PFSK-1 (cell line): ENCODE measurements around the gene TTC28.

Experiments
- FOXP2 ChIP-seq: optimal IDR thresholded peaks from 2 replicates; pipeline ENCODE3; 2011; ENCODE audit warnings: borderline replicate concordance, control low read depth, inconsistent platforms; ENCODE audit not compliant: insufficient read depth; ENCODE audit errors: extremely low read length, extremely low read depth
- POLR2AphosphoS5 ChIP-seq: IDR thresholded peaks from 2 replicates; pipeline ENCODE4 v1.6.1; 2012; ENCODE audit warnings: low read depth, mild to moderate bottlenecking, control low read depth, low read length, moderate library complexity
- REST ChIP-seq, 2 experiments: IDR thresholded peaks; 2 replicates each; pipeline versions ENCODE4 v1.6.1 to v1.8.0; 2011 to 2012; ENCODE audit warnings: low read depth in 2 of 2, low read length in 2 of 2, control low read depth in 1 of 2, inconsistent platforms in 1 of 2, mild to moderate bottlenecking in 1 of 2, moderate library complexity in 1 of 2; ENCODE audit not compliant: insufficient read depth in 1 of 2
- SIN3A ChIP-seq: IDR thresholded peaks from 2 replicates; pipeline ENCODE4 v1.6.1; 2012; ENCODE audit warnings: mild to moderate bottlenecking, low read length, moderate library complexity, borderline replicate concordance; ENCODE audit not compliant: insufficient read depth
- TAF1 ChIP-seq: IDR thresholded peaks from 2 replicates; pipeline ENCODE4 v1.6.1; 2012; ENCODE audit warnings: low read length, control low read depth, borderline replicate concordance; ENCODE audit not compliant: insufficient read depth

Gene TTC28

GRCh38 chr22:28232204-28232603 lies 447.4 kb downstream of the TTC28 start:
- TF ChIP-seq TAF1 (no peak), REST (IDR thresholded peaks at IDR 0.05; ENCODE audit: insufficient read depth in 1 of 2, low read depth in 2 of 2, low read length in 2 of 2) (no peak), SIN3A (no peak), POLR2AphosphoS5 (no peak), FOXP2 (no peak)

- no peak for TF ChIP-seq TAF1
- no peak for TF ChIP-seq REST (IDR thresholded peaks at IDR 0.05; ENCODE audit: insufficient read depth in 1 of 2, low read depth in 2 of 2, low read length in 2 of 2)
- no peak for TF ChIP-seq FOXP2
- TF ChIP-seq SIN3A, result no peak
- TF ChIP-seq POLR2AphosphoS5, result no peak
Measured at GRCh38 chr22:28231441-28231840, 448.2 kb downstream of the TTC28 start.

- TF ChIP-seq SIN3A (no peak), REST (IDR thresholded peaks at IDR 0.05; ENCODE audit: insufficient read depth in 1 of 2, low read depth in 2 of 2, low read length in 2 of 2) (no peak), FOXP2 (no peak), POLR2AphosphoS5 (no peak), TAF1 (no peak)
Measured at GRCh38 chr22:28230671-28231070, 449.0 kb downstream of the TTC28 start.

- no peak for TF ChIP-seq POLR2AphosphoS5
- no peak for TF ChIP-seq SIN3A
- no peak for TF ChIP-seq TAF1
- TF ChIP-seq FOXP2, result no peak
- TF ChIP-seq REST (IDR thresholded peaks at IDR 0.05; ENCODE audit: insufficient read depth in 1 of 2, low read depth in 2 of 2, low read length in 2 of 2), result no peak
Measured at GRCh38 chr22:28229566-28230485, 449.8 kb downstream of the TTC28 start.

- TF ChIP-seq SIN3A (no peak), FOXP2 (no peak), REST (IDR thresholded peaks at IDR 0.05; ENCODE audit: insufficient read depth in 1 of 2, low read depth in 2 of 2, low read length in 2 of 2) (no peak), TAF1 (no peak), POLR2AphosphoS5 (no peak)
Measured at GRCh38 chr22:28223826-28224225, 455.8 kb downstream of the TTC28 start.
